ENCODE measurements around the gene EMILIN2.

- no peak for TF ChIP-seq EZH2phosphoT487 (IDR thresholded peaks at IDR 0.05; ENCODE audit: borderline replicate concordance, low read length)
- TF ChIP-seq CTCF (IDR thresholded peaks at IDR 0.05; ENCODE audit: low read depth, low read length, poor library complexity, severe bottlenecking), result peak; percentile 22
These were observed 60.1 kb downstream of the EMILIN2 start for GRCh38 chr18:2906704-2907549.
